Cardiac fibroblast (primary cell): ENCODE results near the gene DCUN1D2.
"Not testable (repeated sequence)": the region's sequence is repeated elsewhere in the genome, so short reads cannot be mapped to it uniquely, and the experiment has no call there.

Source experiments
- DNase-seq, 2 donors: peaks; one replicate each; pipeline versions ENCODE4 v3.0.0 to v3.0.0-alpha.2; 2010; ENCODE audit warnings: low read depth in 2 of 2
- H3K4me3 ChIP-seq, 2 donors: replicated peaks in 1 of 2; 1 replicate in 1 of 2; 2 replicates in 1 of 2; pipeline ENCODE4 v1.5.1; 2011; ENCODE audit warnings: low read depth in 2 of 2, low read length in 2 of 2, mild to moderate bottlenecking in 2 of 2, moderate library complexity in 1 of 2
- TF ChIP-seq, protein P1 (sequence below): IDR thresholded peaks from one replicate; pipeline ENCODE4 v1.5.1; 2011; ENCODE audit warnings: low read depth, mild to moderate bottlenecking, low read length, inconsistent platforms

DCUN1D2 gene

DNA sequence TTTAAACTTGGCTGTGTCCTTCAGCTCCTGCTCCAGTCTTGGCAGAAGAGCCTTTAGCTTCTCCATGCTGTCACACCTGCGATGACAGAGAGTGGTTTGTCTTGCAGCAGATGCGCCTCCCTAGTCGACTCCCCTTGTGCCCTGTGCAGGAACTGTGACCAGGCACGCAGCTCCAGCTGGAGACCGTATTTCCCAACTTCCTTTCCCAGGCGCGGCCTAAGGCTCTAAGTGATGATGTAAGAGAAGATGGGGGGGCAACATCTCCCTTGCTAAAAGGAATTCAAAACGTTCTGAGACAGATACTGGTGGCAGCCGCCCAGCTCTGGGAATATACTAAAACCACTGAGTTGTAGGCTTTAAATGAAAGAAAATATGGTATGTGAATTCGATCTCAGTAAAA lies 16.3 kb downstream of the DCUN1D2 start:
- TF ChIP-seq, protein P1, sequence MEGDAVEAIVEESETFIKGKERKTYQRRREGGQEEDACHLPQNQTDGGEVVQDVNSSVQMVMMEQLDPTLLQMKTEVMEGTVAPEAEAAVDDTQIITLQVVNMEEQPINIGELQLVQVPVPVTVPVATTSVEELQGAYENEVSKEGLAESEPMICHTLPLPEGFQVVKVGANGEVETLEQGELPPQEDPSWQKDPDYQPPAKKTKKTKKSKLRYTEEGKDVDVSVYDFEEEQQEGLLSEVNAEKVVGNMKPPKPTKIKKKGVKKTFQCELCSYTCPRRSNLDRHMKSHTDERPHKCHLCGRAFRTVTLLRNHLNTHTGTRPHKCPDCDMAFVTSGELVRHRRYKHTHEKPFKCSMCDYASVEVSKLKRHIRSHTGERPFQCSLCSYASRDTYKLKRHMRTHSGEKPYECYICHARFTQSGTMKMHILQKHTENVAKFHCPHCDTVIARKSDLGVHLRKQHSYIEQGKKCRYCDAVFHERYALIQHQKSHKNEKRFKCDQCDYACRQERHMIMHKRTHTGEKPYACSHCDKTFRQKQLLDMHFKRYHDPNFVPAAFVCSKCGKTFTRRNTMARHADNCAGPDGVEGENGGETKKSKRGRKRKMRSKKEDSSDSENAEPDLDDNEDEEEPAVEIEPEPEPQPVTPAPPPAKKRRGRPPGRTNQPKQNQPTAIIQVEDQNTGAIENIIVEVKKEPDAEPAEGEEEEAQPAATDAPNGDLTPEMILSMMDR: peak; percentile 4
- H3K4me3 ChIP-seq: no peak overlapping the region
- peak; percentile 88 to 92 for DNase-seq

DNA sequence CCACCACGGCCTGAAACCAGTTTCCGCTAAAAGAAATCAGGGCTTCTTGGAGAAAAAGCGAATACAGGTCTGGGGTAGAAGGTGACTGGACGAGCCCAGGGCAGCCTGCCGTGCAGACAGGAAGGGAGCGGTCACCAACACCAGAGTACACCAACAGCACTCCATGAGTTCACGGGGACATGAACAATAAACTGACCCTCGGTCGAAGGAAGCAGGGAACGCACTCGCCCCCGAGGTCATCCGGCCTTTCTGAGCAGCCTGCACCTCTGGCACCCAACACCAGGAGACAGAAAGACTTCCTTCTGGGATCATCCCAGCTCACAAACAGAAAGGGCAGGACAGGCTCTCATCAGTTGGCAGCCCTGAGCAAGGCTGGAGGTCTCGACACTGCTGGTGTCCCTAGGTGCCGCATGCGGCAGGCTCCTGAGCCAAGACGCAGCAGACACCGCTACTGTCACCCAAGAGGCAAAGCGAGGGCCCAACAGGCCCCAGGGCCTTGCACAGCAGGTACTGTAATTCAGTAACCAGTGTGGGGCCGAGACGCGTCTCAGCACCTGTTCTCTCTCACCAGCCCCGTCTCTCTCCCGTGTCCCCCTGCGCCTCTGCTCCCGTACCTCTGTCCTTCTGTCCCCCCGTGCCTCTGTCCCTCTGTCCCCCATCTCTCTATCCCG lies 18.0 kb downstream of the DCUN1D2 start:
- H3K4me3 ChIP-seq: no peak overlapping the region
- DNase-seq: no peak
- TF ChIP-seq, protein P1: no peak

DNA sequence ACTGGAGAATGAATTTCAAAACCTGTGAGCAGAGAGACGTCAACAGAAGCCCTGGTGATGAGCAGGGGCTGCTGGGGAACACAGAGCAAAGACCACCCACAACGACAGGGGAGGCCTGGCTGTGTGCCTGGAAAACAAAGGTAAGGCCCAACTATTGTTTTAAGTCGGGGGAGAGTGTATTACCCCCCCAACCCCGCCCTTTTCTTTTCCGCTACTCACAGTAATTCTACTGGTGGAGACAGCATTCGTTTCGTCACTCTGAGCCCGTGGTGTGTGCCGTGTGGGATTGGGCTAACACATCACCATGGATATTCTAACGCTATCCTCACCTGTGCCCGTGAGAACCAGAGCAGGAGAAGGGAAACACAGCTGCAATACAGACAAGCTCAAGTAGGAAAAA lies 18.7 kb downstream of the DCUN1D2 start:
- H3K4me3 ChIP-seq: no peak overlapping the region
- DNase-seq: no peak
- TF ChIP-seq, protein P1: no peak

DNA sequence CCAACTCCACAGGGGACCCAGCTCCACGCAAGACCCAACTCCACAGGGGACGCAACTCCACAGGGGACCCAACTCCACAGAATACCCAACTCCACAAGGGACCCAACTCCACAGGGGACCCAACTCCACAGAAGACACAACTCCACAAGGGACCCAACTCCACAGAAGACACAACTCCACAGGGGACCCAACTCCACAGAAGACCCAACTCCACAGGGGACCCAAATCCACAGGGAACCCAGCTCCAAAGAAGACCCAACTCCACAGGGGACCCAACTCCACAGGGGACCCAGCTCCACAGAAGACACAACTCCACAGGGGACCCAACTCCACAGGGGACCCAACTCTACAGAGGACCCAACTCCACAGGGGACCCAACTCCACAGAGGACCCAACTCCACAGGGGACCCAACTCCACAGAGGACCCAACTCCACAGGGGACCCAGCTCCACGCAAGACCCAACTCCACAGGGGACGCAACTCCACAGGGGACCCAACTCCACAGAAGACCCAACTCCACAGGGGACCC lies 19.8 kb downstream of the DCUN1D2 start:
- DNase-seq, H3K4me3 ChIP-seq: not testable (repeated sequence)

DNA sequence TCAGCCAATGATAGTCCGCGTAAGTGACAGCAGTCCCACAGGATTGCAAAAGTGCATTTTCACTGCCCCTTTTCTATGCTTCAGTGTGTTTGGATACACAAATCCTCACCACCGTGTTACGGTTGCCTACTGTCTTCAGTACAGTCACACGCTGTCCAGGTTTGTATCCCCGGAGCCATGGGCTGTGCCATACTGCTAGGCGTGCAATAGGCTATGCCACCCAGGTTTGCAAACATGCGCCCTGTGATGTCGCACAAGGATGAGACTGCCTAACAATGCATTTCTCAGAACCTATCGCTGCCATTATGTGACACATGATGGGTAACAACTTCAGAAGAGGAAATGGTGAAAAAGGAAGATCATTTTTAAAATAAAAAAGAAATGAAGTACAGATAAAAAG lies 20.4 kb downstream of the DCUN1D2 start:
- TF ChIP-seq, protein P1: no peak
- H3K4me3 ChIP-seq: no peak overlapping the region
- no peak for DNase-seq

DNA sequence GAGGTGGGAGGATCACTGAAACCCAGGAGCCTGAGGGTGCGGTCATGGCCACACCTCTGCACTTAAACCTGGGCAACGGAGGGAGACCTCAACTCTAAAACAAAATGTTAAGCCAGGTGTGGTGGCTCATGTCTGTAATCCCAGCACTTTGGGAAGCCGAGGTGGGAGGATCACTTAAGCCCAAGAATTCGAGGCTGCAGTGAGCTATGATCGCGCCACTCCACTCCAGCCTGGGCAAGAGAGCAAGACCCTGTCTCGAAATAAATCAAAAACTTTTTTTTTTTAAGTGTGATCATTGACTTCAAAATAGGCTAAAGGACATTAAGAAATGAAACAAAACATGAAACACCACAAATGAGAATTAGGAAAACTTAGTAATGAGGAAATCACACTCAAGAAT lies 20.9 kb downstream of the DCUN1D2 start:
- H3K4me3 ChIP-seq: no peak overlapping the region
- DNase-seq: no peak
- TF ChIP-seq, protein P1: no peak

DNA sequence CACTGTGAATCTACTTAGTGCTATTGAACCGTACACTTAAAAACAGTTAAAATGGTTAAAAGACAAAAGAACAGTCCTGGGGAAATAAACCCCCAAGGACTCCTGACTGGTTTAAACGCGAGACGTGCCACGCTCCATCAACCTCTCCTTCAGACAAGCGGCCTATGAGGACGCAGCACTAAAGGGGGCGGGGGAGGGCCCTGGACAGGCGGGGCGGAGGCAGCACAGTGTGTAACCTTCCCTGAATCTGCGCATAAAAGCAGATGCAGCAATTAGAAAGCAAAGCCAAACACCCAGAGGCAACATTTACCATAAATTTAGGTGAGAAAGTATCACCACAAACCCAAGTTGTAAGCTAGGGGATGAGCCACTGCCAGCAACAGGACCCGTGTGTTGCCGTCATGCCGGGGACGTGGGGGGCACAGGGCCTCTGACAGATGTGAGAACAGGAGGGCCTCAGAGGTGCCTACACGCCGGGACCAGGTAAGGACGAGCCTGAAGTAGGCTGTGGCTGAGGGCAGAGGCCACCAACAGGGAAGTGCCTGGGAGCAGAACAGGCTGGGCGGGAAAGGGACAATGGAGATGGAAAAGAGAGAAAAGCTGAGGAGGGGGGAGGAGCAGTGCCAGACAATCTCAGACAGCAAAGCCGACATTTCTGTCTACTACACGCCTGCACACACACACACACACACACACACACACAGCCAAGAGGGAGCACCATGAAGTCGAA lies 21.9 kb downstream of the DCUN1D2 start:
- no peak for DNase-seq
- no peak overlapping the region for H3K4me3 ChIP-seq
- TF ChIP-seq, protein P1: no peak
